Heart right ventricle (tissue), 16 donors: Measurements from ENCODE around the gene STK24. TPM values are rescaled to one million over a fixed set of nuclear protein-coding genes. Genes with fewer than 3 reads are reported as not detected.

ENCODE experiments used
- ATAC-seq, 8 donors: fragments of 200-7000 bp; cut with Tn5 transposase; one replicate each; pipeline ENCODE4 v1.9.1; 2020; ENCODE audit warnings: mild to moderate bottlenecking in 8 of 8, moderate library complexity in 8 of 8, moderate number of reproducible peaks in 1 of 8
- DNase-seq, 2 donors: peaks; one replicate each; pipeline ENCODE4 v3.0.0-alpha.2; 2020
- H3K27ac ChIP-seq, 10 donors: fragments of 200-600 bp; sonication (generic) in 2 of 10; one replicate each; pipeline versions ENCODE4 v1.5.0 to v1.8.0; 2020 to 2022; ENCODE audit warnings: mild to moderate bottlenecking in 3 of 10
- H3K27me3 ChIP-seq, 7 donors: fragments of 200-600 bp; one replicate each; pipeline ENCODE4 v1.8.0; 2021 to 2022; ENCODE audit warnings: mild to moderate bottlenecking in 2 of 7
- H3K36me3 ChIP-seq, 9 donors: fragments of 200-600 bp; sonication (generic) in 1 of 9; one replicate each; pipeline versions ENCODE4 v1.5.0 to v1.8.0; 2020 to 2022; ENCODE audit warnings: mild to moderate bottlenecking in 2 of 9
- H3K4me1 ChIP-seq, 9 donors: fragments of 200-600 bp; sonication (generic) in 1 of 9; one replicate each; pipeline versions ENCODE4 v1.5.0 to v1.8.0; 2020 to 2022; ENCODE audit warnings: mild to moderate bottlenecking in 4 of 9
- H3K4me3 ChIP-seq, 10 donors: fragments of 200-600 bp; sonication (generic) in 2 of 10; one replicate each; pipeline versions ENCODE4 v1.5.0 to v1.8.0; 2020 to 2022; ENCODE audit warnings: mild to moderate bottlenecking in 7 of 10, moderate library complexity in 2 of 10
- H3K9me3 ChIP-seq, 11 donors: fragments of 200-600 bp in 10 of 11; sonication (generic) in 2 of 11; one replicate each; pipeline versions ENCODE4 v1.5.0 to v1.8.0; 2013 to 2022; ENCODE audit warnings: mild to moderate bottlenecking in 2 of 11, control low read depth in 1 of 11, moderate library complexity in 1 of 11
- CTCF ChIP-seq, 9 donors: fragments of 200-600 bp; sonication (generic) in 2 of 9; IDR thresholded peaks; one replicate each; pipeline versions ENCODE4 v1.5.0 to v1.8.0; 2021 to 2022; ENCODE audit warnings: antibody characterized with exemption in 9 of 9, mild to moderate bottlenecking in 5 of 9, moderate library complexity in 1 of 9
- WGBS, 2 donors: extraction: QIAGEN DNeasy Blood & Tissue Kit; methylation state at CpG; one replicate each; pipeline ENCODE4 v1.1.7; 2013; ENCODE audit warnings: inconsistent platforms in 1 of 2; 5-methylcytosine and 5-hydroxymethylcytosine counted together
- intact Hi-C, 10 donors: fragments of 100-400 bp; cut with DNase I; formaldehyde crosslinking; loops; one replicate each; pipeline versions ENCODE4 v1.11.1 to v1.14.2; 2022
- polyA plus RNA-seq, 2 donors: library from polyadenylated mRNA; stranded (reverse); fragments of 200-250 nt; gene quantifications; one replicate each; pipeline ENCODE4 v1.2.3, GENCODE V29; 2013
- total RNA-seq, 10 donors: library from RNA; stranded (reverse); fragmentation: NEBNext Ultra II Directional in 3 of 10; extraction: Animal tissue kit (Norgen Biotek cat#: 25700) in 3 of 10; gene quantifications; one replicate each; pipeline versions ENCODE4 v1.2.1 to v1.2.4, GENCODE V29; 2021 to 2023
- donor health status: Arrhythmogenic right ventricular cardiomyopathy.
- donor health status: ischemic (EF 13 %, LVEDD 7.1; RV severe dilation, severe dysfunction).
- donor health status: healthy with polysubstance abuse.
- donor health status: DM: no; HTN: yes; CAD: no.
- donor health status: DM: no; HTN: no; CAD: no.
- donor health status: ischemic (EF 25% LVEDD 6.9; RV normal size, moderate dysfunction).
- donor health status: ischemic (EF 25% LVEDD 5.7; RV mildly dilated, moderate dysfunction).
- donor health status: healthy.
- donor health status: DM: yes; HTN: yes; CAD: no.
- donor health status: Ischemic cardiomyopathy.
- donor health status: ischemic (EF 35%, LVEDD 5.7; RV mildly dilated, moderate dysfunction).
- donor health status: nonischemic (EF 11% LVEDD 7.7; RV severe dilation, severe dysfunction).
- donor health status: DM: yes; HTN: yes; CAD: no.
- donor health status: PGD.
- donor health status: ischemic (EF 29% LVEDD 5.4; RV normal size, mild dysfunction).
- donor health status: nonischemic (EF 23%, LVEDD 6.1; RV moderate dilation, normal function).

The STK24 gene
- total and polyA plus RNA-seq, 12 donors = 20.8 to 72.9 (median 61.5) TPM

- intact Hi-C loops = loop anchor here in 2 of 10 donors (10.0 kb wide), 2 partner anchors 372 to 552 kb away; no protein-coding TSS in a partner anchor
- DNase-seq = no peak
- Histone ChIP-seq H3K27me3 (no peaks in the 10 kb centered on the region), H3K9me3 (no peaks in the 10 kb centered on the region), H3K4me1 (peaks cover 0 to 6% (median 0%) of the 10 kb centered on the region in 9 donors), H3K4me3 (no peak overlapping the region), H3K27ac (no peak overlapping the region), H3K36me3 (peaks cover 0 to 47% (median 0%) of the 10 kb centered on the region in 9 donors)
- 95 to 97% methylated on average over 9 of the region's 9 CpGs for WGBS, 2 donors
- TF ChIP-seq CTCF (IDR thresholded peaks at IDR 0.05) = no peak
- no peak for ATAC-seq
These were observed 169.9 kb downstream of the STK24 start for GRCh38 chr13:98406971-98407370.

GRCh38 chr13:98406427-98406826 lies 170.5 kb downstream of the STK24 start:
- 90 to 92% methylated on average over 9 of the region's 9 CpGs for WGBS, 2 donors
- DNase-seq = no peak
- TF ChIP-seq CTCF (IDR thresholded peaks at IDR 0.05) = no peak
- Histone ChIP-seq H3K36me3 (peaks cover 0 to 45% (median 0%) of the 10 kb centered on the region in 9 donors), H3K4me1 (peaks cover 0 to 4% (median 0%) of the 10 kb centered on the region in 9 donors), H3K27me3 (no peaks in the 10 kb centered on the region), H3K27ac (no peak overlapping the region), H3K4me3 (no peak overlapping the region), H3K9me3 (no peaks in the 10 kb centered on the region)
- peak in 1 of 8 donors; percentile 17 for ATAC-seq
- intact Hi-C loops = loop anchor here in 2 of 10 donors (10.0 kb wide), 2 partner anchors 372 to 552 kb away; no protein-coding TSS in a partner anchor

GRCh38 chr13:98405690-98406344 lies 171.1 kb downstream of the STK24 start:
- H3K36me3 ChIP-seq = peaks cover 0 to 40% (median 0%) of the 10 kb centered on the region in 9 donors
- no peak for TF ChIP-seq CTCF (IDR thresholded peaks at IDR 0.05)
- no peak overlapping the region for H3K4me3 ChIP-seq
- ATAC-seq (no peak), DNase-seq (no peak)
- no peak overlapping the region for H3K27ac ChIP-seq
- no peaks in the 10 kb centered on the region for H3K27me3 ChIP-seq
- intact Hi-C loops = loop anchor here in 2 of 10 donors (10.0 kb wide), 2 partner anchors 371 to 551 kb away; no protein-coding TSS in a partner anchor
- H3K4me1 ChIP-seq = no peaks in the 10 kb centered on the region
- WGBS, 2 donors = 88% methylated on average over 8 of the region's 8 CpGs
- no peaks in the 10 kb centered on the region for H3K9me3 ChIP-seq

GRCh38 chr13:98405107-98405571 lies 171.8 kb downstream of the STK24 start:
- H3K27ac ChIP-seq = no peak overlapping the region
- no peak overlapping the region for H3K4me3 ChIP-seq
- TF ChIP-seq CTCF (IDR thresholded peaks at IDR 0.05) = peak in 2 of 9 donors; percentile 2 to 16
- intact Hi-C loops = loop anchor here in 2 of 10 donors (10.0 kb wide), 2 partner anchors 370 to 550 kb away; no protein-coding TSS in a partner anchor
- no peaks in the 10 kb centered on the region for H3K9me3 ChIP-seq
- DNase-seq = no peak
- H3K4me1 ChIP-seq = no peaks in the 10 kb centered on the region
- H3K27me3 ChIP-seq = no peaks in the 10 kb centered on the region
- H3K36me3 ChIP-seq = peaks cover 0 to 35% (median 0%) of the 10 kb centered on the region in 9 donors
- ATAC-seq = peak in 3 of 8 donors; percentile 44 to 76 (median 69)
- WGBS, 2 donors = 66 to 69% methylated on average over 7 of the region's 7 CpGs
